ENCODE measurements around the gene ANKRD24.
"Not testable (repeated sequence)": the region's sequence is repeated elsewhere in the genome, so short reads cannot be mapped to it uniquely, and the experiment has no call there.

ANKRD24 gene

GRCh38 chr19:4231521-4231920 lies 49.0 kb downstream of the ANKRD24 start:
- not testable (repeated sequence) for DNase-seq

- not testable (repeated sequence) for DNase-seq
Measured at GRCh38 chr19:4232139-4232538, 49.6 kb downstream of the ANKRD24 start.

GRCh38 chr19:4232614-4233281 lies 50.3 kb downstream of the ANKRD24 start:
- DNase-seq = no peak

- DNase-seq = no peak
Measured at GRCh38 chr19:4233282-4233853, 50.9 kb downstream of the ANKRD24 start.

- DNase-seq = no peak
Measured at GRCh38 chr19:4234142-4234861, 51.8 kb downstream of the ANKRD24 start.

- DNase-seq = no peak
Measured at GRCh38 chr19:4234862-4235201, 52.3 kb downstream of the ANKRD24 start.

GRCh38 chr19:4237510-4237909 lies 55.0 kb downstream of the ANKRD24 start:
- DNase-seq = not testable (repeated sequence)

GRCh38 chr19:4238831-4239230 lies 56.3 kb downstream of the ANKRD24 start:
- no peak for DNase-seq

GRCh38 chr19:4241824-4242430 lies 59.4 kb downstream of the ANKRD24 start:
- DNase-seq = no peak

GRCh38 chr19:4245938-4246337 lies 63.4 kb downstream of the ANKRD24 start:
- not testable (repeated sequence) for DNase-seq

- DNase-seq = peak; percentile 99
Measured at GRCh38 chr19:4246767-4247593, 64.5 kb downstream of the ANKRD24 start, which contains the start of gene YJU2. YJU2 (plus strand) TSS chr19:4247080; CDS start chr19:4247147, 67 bp downstream.

GRCh38 chr19:4256563-4256962 lies 74.1 kb downstream of the ANKRD24 start:
- DNase-seq = no peak

GRCh38 chr19:4257025-4257424 lies 74.5 kb downstream of the ANKRD24 start:
- DNase-seq = no peak

GRCh38 chr19:4258181-4258580 lies 75.7 kb downstream of the ANKRD24 start:
- DNase-seq = no peak

- no peak for DNase-seq
Measured at GRCh38 chr19:4260613-4261191, 78.2 kb downstream of the ANKRD24 start.

GRCh38 chr19:4264812-4265211 lies 82.3 kb downstream of the ANKRD24 start:
- no peak for DNase-seq

- no peak for DNase-seq
Measured at GRCh38 chr19:4266253-4267000, 83.9 kb downstream of the ANKRD24 start.

GRCh38 chr19:4267101-4267900 lies 84.8 kb downstream of the ANKRD24 start:
- DNase-seq = no peak

GRCh38 chr19:4267901-4268815 lies 85.7 kb downstream of the ANKRD24 start:
- no peak for DNase-seq

All from right kidney (tissue), 1 donor.